Activated B cell treated with CpG ODN at 0.5 μM for 24 hours (primary cell): ENCODE measurements around the gene TRAF3IP3. TPM values are rescaled to one million over a fixed set of nuclear protein-coding genes. Genes with fewer than 3 reads are reported as not detected.

Experiments used
- ATAC-seq: fragments of 200-7000 bp; cut with Tn5 transposase; one replicate; pipeline ENCODE4 v1.10.0; 2021; ENCODE audit warnings: low read depth, mild to moderate bottlenecking, moderate library complexity
- CTCF ChIA-PET: fragments of 350-600 bp; sonication (Branson Sonifier 250); formaldehyde crosslinking; loops from one replicate; lab custom pipeline; 2021; ENCODE audit warnings: antibody characterized with exemption; lab: Charles Lee
- POLR2A ChIA-PET: fragments of 350-600 bp; sonication (Branson Sonifier 250); formaldehyde crosslinking; loops from one replicate; lab custom pipeline; 2021; ENCODE audit warnings: antibody characterized with exemption; lab: Charles Lee
- DNase-seq: peaks from one replicate; pipeline ENCODE4 v3.0.0; 2022
- H3K27ac Mint-ChIP-seq: one replicate; pipeline ENCODE4 v1.8.0; 2020; ENCODE audit warnings: mixed read lengths
- H3K27me3 Mint-ChIP-seq: one replicate; pipeline ENCODE4 v1.8.0; 2021; ENCODE audit warnings: mixed read lengths
- H3K36me3 Mint-ChIP-seq: one replicate; pipeline ENCODE4 v1.8.0; 2021; ENCODE audit warnings: low read depth, mixed read lengths
- H3K4me1 Mint-ChIP-seq: one replicate; pipeline ENCODE4 v1.8.0; 2021; ENCODE audit warnings: mixed read lengths
- H3K4me3 Mint-ChIP-seq: one replicate; pipeline ENCODE4 v1.8.0; 2020; ENCODE audit warnings: mild to moderate bottlenecking, mixed read lengths
- H3K9me3 Mint-ChIP-seq: one replicate; pipeline ENCODE4 v1.8.0; 2020; ENCODE audit warnings: mixed read lengths
- CTCF ChIP-seq: fragments of 200-600 bp; IDR thresholded peaks from one replicate; pipeline ENCODE4 v1.8.0; 2022; ENCODE audit warnings: antibody characterized with exemption, mild to moderate bottlenecking
- intact Hi-C: fragments of 100-400 bp; cut with micrococcal nuclease; formaldehyde crosslinking; loops from one replicate; pipeline ENCODE4 v1.15.1; 2024
- total RNA-seq: library from RNA; stranded (reverse); gene quantifications from 2 replicates; pipeline ENCODE4 v1.2.3, GENCODE V29; 2022

TRAF3IP3 gene
- total RNA-seq, 1 donor from 2014 or later: 166 TPM

- intact Hi-C loops: no loop called here
- Mint-ChIP-seq H3K27ac (no peak overlapping the region), H3K27me3 (peaks cover 2% of the 10 kb centered on the region), H3K4me3 (no peak overlapping the region), H3K36me3 (no peaks in the 10 kb centered on the region), H3K4me1 (no peaks in the 10 kb centered on the region), H3K9me3 (no peaks in the 10 kb centered on the region)
- CTCF ChIA-PET: no interaction called here
- no peak for ATAC-seq
- POLR2A ChIA-PET: no interaction called here
- no peak for TF ChIP-seq CTCF
- no peak for DNase-seq
Measured at GRCh38 chr1:209736490-209737117, 19.2 kb upstream of the TRAF3IP3 start.

GRCh38 chr1:209737118-209737505 is 18.7 kb upstream of the TRAF3IP3 start:
- Mint-ChIP-seq H3K9me3 (no peaks in the 10 kb centered on the region), H3K27me3 (peaks cover 2% of the 10 kb centered on the region), H3K36me3 (no peaks in the 10 kb centered on the region), H3K27ac (no peak overlapping the region), H3K4me1 (no peaks in the 10 kb centered on the region), H3K4me3 (no peak overlapping the region)
- ChIA-PET POLR2A (interaction anchor here (0.8 kb wide), 1 partner anchor 9 kb away, joined by 3 read pairs; no protein-coding TSS in a partner anchor), CTCF (no interaction called here)
- TF ChIP-seq CTCF: no peak
- no peak for ATAC-seq
- intact Hi-C loops: no loop called here
- DNase-seq: no peak

GRCh38 chr1:209738270-209738669 is 17.6 kb upstream of the TRAF3IP3 start:
- no peaks in the 10 kb centered on the region for H3K4me1 Mint-ChIP-seq
- CTCF ChIA-PET: no interaction called here
- intact Hi-C loops: no loop called here
- no peak overlapping the region for H3K27ac Mint-ChIP-seq
- DNase-seq (no peak), ATAC-seq (no peak)
- H3K36me3 Mint-ChIP-seq: no peaks in the 10 kb centered on the region
- no peaks in the 10 kb centered on the region for H3K9me3 Mint-ChIP-seq
- no peak overlapping the region for H3K4me3 Mint-ChIP-seq
- TF ChIP-seq CTCF: no peak
- H3K27me3 Mint-ChIP-seq: peaks cover 2% of the 10 kb centered on the region
- POLR2A ChIA-PET: no interaction called here

- ChIA-PET POLR2A (no interaction called here), CTCF (no interaction called here)
- H3K36me3 Mint-ChIP-seq: no peaks in the 10 kb centered on the region
- H3K27me3 Mint-ChIP-seq: no peaks in the 10 kb centered on the region
- intact Hi-C loops: no loop called here
- no peaks in the 10 kb centered on the region for H3K4me1 Mint-ChIP-seq
- no peak overlapping the region for H3K4me3 Mint-ChIP-seq
- no peaks in the 10 kb centered on the region for H3K9me3 Mint-ChIP-seq
- DNase-seq (no peak), ATAC-seq (no peak)
- no peak for TF ChIP-seq CTCF
- no peak overlapping the region for H3K27ac Mint-ChIP-seq
Measured at GRCh38 chr1:209741193-209741592, 14.7 kb upstream of the TRAF3IP3 start.

GRCh38 chr1:209741889-209742288 is 14.0 kb upstream of the TRAF3IP3 start:
- no peak for TF ChIP-seq CTCF
- Mint-ChIP-seq H3K9me3 (no peaks in the 10 kb centered on the region), H3K4me1 (peaks cover 4% of the 10 kb centered on the region), H3K36me3 (no peaks in the 10 kb centered on the region), H3K4me3 (no peak overlapping the region), H3K27me3 (no peaks in the 10 kb centered on the region), H3K27ac (no peak overlapping the region)
- no peak for ATAC-seq
- DNase-seq: no peak
- intact Hi-C loops: no loop called here
- CTCF ChIA-PET: no interaction called here
- POLR2A ChIA-PET: no interaction called here
